NCI-H345 treated with DMSO at 0.1 percent for 48 hours (cell line): ENCODE measurements around the gene HLTF.

Experiments
- DNase-seq: peaks from one replicate; lab custom pipeline; 2025; ENCODE audit not compliant: unreplicated experiment; lab: John Stamatoyannopoulos, UW

HLTF gene

DNA sequence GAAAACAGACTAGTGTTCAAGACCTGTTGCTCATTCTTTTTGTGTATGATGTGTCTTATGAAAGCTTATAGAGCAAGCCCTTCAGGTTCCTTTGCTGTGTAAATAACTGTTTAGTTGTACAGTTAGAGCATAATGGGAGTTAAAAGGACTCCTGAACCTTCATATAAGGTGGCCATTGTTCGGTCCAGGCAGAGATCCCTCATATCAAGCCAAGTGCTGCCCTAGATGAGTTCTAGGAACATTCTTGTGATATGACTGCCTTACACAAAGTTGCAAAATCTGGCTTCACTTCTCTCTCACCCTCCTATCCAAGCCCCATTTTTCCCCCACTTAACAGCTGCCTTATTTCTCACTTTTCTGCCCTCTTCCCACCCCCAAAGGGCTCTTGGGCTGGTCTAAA lies 68.1 kb downstream of the HLTF start:
- DNase-seq, result no peak

DNA sequence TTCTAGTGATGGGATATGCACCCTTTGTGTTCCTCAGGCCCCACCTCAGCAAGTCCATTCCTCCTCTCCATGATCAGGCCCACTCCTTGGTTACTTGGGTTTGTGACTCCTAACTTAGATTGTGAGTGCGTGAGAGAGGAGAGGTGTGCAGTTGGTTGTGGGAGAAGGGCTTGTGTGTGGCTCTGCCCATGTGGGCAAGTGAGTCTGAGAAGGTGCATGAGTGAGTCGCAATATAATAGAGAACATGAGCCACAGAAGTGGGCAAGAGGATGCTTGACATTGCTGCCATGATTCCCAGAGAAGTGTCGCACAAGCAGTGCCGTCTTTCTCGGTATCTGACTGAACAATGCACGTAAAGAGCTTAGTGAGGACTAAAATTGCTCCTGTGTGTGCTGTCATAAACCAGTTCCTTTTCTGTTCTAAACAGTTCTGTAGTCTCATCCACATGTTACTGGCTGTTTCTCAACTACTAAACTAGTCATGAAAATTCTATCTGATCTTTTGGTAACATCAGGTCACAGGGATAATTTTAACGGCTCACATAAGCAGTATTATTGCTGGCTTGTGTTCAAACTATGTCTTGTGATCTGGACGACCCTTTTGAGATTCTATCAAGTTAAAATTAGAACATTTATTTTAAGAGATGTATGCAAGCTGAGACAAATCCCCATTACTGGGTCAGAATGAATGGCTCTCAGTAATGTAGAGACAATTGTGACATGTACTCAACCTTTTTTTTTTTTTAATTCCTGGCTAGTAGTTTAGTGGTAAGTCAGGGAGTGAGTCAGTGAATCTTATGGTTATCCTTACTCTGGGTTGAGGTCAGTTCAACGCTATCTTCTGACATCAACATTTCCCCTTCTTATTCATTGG lies 69.4 kb downstream of the HLTF start:
- DNase-seq, result no peak

DNA sequence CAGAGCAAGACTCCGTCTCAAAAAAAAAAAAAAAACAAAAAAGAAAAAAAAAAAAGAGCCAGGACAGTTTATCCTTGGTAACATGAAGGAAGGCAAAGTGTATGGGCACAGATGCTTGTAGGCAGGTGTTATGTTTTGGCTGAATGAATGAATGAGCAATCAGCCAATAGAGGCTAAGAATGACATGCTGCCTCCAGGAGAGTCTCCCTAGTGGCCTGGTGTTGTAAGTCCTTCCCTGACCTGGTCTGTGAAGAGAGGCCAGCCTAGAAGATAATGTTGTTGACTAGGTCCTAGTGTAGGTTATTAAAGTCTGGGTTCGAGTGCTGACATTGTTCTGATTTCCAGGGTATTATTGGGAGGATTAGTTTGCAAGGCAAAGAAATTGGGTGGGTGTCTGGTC lies 70.1 kb downstream of the HLTF start:
- DNase-seq, result no peak

DNA sequence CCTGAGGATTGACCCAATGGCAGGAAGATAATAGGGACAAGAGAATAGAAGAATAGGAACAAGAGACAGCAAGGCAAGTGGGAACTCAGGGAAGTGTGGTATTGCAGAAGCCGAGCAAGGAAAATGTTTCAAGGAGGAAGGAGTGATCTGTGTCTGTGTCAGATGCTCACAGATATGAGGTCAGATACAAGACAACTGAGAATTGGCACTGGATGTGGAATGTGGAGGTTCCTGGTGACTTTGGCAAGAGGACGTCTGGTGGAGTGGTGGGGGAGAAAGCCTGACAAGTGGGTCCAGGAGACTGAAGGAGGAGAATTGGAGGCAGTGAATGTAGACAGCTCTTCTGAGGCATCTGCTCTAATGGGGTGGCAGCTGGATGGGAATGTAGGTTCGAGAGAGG lies 70.9 kb downstream of the HLTF start:
- DNase-seq, result no peak

DNA sequence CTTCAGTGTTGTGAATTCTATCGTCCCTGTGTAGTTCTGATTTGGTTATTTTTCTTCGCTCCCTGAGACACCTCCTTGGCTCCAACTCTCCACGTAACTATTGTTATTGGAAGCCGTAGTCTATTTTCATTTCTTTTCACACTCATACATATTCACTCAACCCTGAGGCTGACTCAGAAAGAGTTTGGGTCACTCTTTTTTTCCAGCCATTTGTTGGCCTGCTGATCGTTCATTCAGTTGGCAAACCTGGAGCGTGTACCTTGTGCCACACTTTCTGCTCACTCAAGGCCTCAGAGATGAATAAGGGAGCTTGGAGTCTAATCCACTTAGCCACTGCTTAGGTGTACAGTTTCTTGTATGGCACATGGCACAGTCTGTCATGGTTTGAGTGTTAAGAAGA lies 72.6 kb downstream of the HLTF start:
- no peak for DNase-seq

DNA sequence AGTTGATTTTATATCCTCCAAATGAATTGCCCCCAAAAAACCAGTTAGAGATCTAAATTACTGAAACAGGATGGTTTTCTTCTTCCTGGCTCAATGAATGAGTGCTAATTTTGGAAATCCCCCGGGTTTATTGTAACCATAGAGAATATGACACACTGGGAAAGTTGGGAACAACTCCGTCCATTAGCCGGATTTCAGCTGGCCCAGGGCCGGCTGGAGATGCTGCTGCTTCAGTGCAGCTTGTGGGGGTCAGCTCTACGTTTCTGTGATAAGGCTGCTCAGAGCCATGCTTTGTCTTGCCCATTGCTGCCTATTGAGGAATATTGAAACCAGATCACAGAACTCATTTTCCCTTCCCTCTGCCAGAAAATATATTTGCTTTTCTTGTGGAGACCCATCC lies 74.7 kb downstream of the HLTF start:
- no peak for DNase-seq

DNA sequence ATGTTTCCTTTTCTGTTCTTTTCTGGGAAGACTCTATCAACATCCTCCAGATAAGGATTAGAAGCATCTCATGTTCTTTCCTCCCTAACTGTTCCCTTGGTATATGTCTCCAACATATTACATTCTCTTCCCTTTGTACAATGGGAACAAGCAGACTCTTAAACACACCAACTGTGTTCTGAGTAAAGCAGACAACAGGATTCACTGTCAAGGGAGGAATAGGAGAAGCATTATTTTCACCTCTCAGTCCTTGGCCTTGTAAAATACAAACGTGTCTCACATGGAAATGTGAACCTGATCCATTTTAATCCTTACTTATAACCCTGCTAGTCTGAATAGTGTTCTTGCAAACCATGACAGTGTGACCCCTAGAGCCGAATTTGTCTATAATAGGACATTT lies 75.4 kb downstream of the HLTF start:
- no peak for DNase-seq

DNA sequence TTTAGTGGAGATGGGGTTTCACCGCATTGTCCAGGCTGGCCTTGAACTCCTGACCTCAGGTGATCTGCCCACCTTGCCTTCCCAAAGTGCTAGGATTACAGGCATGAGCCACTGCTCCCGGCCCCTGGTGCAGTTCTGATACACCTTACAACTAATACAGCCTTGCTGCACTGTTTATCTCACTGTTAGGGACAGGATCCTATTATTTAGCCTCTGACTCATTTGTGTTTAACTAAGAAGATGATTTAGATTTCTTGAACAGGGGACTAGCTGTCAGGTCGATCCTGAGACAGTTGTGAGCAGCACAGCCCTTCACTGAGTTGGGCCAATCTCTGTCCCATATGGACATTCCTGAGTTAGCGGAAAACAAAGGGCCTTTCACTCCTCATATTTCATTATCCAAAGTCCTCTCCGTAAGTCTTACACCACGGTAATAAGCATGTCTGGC lies 75.8 kb downstream of the HLTF start:
- DNase-seq, result no peak

DNA sequence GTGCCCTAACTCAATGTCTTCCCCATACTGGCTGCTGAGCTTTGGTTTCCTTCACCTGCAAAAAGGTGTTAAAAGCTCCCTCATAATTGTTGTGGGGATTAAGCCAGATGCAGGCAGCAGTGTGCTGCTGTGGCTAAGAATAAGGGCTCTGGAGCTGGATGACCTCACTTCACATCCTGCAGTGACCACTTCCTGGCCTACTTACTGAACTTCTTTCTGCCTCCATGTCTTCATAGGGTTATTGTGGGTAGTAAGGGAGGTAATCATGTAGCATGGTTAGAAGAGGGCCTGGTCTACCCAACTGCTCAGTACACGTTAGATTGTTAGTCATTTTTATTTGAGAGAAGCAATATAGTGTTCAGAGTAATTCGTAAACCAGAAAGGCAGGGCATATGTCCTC lies 76.6 kb downstream of the HLTF start:
- DNase-seq, result no peak

DNA sequence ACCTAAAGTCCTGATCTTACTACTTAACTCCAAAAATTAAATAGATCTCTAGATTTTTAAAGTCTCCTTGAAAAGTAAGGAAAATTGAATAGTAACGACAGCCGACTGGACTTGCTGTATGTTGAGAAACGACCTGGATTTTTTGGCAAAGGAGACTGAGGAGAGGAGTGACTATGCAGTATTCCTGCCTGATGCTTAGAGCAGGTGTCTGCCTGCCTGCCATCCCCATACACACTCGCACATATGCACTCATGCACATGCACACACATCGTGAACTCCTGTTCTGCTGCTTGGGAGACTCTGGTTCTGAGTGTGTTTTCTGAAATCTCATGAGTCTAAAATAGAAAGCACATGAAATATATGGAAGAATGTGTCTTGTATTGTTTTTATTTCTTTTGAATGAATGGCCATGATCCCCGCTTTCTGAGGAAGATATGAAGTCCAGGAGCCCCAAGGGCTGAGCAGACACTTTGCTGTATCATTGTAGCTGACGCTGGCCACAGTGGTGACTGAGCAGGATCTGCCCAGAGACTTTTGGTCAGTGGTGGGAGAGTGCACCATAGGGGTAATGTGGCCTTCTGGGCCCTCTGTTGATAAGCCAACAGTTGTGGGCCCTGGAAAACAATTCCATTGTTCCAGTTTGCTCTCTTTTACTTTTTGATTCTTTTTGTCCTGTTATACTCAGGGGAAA lies 78.6 kb downstream of the HLTF start:
- DNase-seq, result no peak

DNA sequence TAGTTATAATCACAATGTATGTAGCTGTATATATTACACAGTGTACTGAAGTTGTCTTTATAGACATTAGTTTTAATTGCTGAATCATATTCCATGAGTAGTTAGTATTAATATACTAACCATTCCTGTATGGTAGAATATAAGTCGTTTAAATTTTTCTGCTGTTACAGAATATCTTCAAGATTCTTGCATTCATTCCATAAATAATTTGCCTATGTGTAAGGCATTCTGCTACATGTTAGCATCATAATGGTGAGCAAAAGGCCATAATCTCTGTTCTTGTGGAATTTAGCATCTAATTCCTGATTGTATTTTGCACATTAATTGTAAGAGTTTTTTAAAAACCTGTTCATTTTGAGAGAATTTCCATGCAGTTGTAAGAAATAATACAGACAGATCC lies 80.9 kb downstream of the HLTF start:
- no peak for DNase-seq

DNA sequence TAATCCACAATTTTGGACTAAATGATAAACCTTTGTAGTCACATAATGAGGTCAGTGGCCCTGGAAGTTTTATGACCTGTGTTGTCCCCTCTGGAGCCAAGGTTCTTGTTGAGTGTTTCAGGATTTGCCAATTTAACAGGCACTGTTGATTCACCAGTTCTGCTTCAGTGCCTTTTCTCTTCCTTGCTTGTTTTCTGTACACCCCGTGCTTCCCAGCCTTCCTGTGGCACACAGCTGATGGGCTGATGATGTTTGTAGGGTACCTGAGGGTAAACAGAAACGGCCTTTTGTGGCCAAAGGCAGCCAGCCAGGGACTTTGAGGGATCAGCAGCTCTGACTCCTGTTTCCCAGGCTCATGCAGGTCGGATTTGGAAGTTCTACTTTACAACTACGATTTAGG lies 81.7 kb downstream of the HLTF start:
- DNase-seq, result no peak

DNA sequence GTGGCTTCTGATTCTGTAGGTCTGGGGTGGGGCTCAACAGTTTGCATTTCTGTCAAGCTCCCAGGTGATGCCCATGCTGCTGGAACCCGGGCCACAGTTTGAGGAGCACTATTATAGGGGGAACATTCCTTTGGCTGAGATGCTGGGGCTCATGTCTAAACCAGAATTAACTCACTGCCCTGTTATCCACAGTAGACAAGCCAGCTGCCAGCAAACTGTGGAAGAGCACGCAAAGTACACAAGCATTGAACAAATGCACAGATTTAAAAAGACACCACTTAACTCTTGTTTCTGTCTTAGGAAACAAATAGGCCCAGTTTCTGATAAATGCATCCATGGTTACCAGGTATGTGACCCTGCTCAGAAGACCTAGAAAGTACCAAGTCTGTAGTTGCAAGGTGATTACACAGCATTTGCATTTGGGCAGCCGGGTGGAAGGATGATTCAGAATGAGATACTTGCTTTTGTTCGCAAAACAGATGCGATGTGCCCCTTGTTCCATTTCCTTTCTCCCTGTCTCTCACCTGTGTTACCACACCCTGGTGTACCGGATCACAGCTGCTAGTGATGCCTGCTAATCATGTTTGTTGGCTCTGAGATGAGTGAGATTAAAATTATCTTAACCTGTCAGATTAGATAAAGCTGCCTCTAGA lies 82.6 kb downstream of the HLTF start:
- DNase-seq, result peak; percentile 7

DNA sequence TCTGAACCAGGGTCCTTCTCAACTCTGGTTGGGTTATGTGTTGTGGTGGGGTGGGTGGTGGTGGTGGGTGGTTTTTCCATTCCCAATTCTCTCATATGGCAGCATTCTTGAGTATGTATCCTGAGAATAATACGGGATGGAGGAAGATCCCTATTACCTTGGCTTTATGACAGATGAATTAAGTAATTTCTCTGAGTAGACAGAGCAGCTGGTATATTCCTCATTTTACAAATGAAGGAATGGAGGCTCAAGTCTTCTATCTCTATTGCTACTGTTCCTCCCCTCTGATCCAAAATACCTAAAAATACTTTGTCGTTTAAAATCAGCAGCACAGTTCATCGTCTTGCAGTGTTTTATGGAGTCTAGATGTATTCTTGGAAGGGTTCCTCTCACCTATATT lies 84.6 kb downstream of the HLTF start:
- DNase-seq, result no peak

DNA sequence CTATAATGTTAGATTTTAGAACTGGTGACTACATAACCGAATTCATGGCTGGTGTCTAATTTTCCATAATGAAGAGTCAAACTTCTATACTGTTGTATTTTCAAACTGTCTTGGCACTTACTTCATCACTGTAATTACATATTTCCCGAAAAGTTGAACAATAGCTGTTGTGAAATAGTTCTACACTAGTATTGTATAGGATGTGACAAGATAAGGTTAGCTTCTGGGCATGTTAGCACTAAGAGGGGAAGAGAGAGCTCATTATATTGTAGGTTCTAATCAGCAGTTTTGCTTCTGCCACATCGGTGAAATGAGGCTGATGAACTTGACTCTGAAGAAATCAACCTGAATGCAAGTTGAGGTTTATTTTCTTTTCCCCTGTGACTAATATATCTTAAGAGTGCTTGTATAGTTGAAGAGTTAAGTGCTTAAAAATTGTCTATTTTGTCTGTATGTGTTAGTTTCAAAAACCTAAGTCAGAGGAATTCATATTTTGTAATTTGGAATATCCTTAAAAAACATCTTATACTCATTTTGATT lies 86.1 kb downstream of the HLTF start:
- DNase-seq, result no peak

DNA sequence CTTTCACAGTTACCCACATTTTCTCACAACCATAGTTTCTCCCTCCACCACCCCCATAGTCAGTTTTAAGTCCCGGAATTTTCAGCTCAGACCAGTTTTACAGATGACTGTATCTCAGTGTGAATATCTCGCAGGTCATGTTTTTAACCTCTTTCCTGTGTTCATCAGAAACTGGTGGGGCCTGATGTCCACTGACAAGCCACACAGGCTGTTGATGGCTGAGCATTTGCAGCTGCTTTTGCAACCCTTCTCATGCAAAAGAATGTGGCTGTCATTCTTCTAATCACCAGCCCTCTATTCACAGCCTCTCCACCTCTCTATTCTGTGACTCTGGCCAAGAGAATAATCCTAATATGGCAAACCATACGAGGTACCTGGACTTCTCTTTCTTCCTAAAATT lies 86.5 kb downstream of the HLTF start:
- no peak for DNase-seq

DNA sequence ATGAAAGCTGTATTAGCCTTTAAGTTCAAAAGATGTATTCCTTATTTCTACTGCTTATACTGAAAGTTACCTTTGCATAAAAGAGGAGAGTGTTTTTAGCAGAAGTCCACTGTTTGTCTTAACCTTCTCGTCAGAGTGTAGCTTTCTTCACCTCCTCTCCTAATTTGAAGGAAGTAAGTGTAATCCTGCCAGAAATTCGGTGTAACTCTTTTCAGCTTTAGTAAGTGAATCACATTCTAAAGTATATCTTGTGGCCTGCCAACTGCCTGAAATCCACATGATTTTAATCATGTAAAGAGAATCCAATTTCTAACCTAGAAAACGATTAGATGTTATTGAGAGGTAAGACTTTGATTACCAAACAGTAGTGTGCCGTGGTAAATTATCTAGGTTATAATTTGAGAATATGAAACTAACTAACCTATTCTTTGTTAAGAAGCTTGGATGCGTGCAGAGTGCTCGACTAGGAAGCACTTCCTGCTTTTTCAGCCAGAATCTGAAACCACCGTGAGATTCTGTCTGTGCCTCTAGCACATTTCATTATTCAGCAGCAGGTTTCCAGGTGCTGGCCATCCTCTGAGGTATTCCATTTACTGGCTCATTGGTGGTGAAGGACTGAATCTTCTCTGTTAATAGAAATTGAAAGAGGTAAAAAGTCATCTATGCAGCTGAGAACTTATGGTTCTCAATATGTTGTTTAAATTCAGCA lies 87.5 kb downstream of the HLTF start:
- DNase-seq, result no peak

DNA sequence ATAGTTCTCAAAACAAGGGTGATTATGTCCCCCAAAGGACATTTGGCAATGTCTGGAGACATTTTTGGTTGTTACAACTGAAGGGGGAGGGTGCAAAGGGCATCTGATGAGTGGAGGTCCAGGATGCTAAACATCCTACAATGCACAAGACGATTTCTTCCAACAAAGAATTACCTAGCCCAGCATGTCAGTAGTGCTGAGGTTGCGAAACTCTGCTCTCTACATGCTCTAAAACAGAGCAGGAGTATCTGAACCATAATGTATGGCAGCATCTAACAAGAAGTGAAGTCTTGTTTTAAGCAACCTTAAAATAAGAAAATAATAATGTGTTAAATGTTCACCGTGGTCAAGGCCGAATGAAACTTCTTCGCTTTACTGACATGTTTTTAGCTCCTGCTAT lies 88.0 kb downstream of the HLTF start:
- no peak for DNase-seq

DNA sequence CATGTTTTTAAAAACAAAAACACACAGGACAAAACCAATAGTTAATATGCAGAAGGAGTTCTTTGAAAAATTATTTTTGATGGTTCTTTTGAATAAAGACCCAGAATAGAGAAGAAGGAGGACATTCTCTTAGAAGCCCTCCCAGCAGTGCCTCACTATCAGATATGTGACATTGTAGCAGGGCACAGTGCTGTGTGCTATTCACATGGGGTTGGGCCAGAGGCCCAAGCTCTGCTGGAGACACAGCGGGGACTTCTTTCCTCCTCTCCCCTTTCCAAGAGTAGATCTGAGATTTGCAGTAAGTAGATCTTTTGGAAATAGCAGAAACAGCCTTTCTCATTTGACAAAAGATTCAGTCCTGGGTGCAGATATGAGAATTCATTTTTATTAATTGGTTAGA lies 88.7 kb downstream of the HLTF start:
- no peak for DNase-seq

DNA sequence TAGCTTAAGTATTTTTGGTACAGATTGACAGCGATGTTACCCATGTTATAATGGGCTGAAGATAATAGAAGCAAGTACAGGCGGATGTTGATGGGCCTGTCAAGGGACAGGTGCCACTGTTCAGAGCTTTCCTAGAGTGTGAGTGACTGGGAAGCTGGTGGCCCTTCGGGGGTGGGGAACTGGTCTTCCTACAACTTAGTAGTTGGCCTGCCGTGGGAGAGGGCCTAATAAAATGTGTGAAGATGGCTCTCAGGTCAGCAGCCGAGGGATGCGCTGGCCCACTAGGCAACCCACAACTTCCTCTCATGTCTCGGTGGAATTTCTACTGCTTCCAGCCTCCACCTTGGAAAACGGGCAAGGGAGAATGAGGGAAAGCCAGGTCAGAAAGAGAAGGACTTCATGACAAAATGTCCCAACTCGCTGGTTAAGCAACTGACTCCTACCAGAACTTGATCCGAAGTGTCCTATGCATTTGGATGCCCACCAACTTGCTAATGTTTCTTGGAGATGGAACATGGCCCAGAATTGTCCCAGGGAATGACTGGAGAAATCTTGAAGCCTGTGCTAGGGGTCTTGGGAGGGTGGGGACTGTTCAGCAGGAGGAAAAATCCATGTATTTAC lies 93.6 kb downstream of the HLTF start:
- no peak for DNase-seq
